ENCODE measurements around the gene FRS3. TPM values are rescaled to one million over a fixed set of nuclear protein-coding genes. Genes with fewer than 3 reads are reported as not detected.

Gene FRS3
- total and polyA plus RNA-seq, 9 of the 15 experiments (the other 6 are each of a cell fraction or from before 2014, with no cell fraction given) = 0.03 to 3.7 (median 1.6) TPM

- 0 out of 2 replicates have a peak, but pooled peaks have one; percentile 12 for TF ChIP-seq ZBTB26 (CRISPR knock-in tag; IDR thresholded peaks at IDR 0.05)
- no peak for TF ChIP-seq PHB2 (IDR thresholded peaks at IDR 0.05; ENCODE audit: low read depth)
- no peak for TF ChIP-seq CBX5 (IDR thresholded peaks at IDR 0.05; ENCODE audit: borderline replicate concordance, low read depth)
- no peak for TF ChIP-seq BMI1 (IDR thresholded peaks at IDR 0.05; ENCODE audit: low read length)
- TF ChIP-seq HOMEZ (CRISPR knock-in tag; IDR thresholded peaks at IDR 0.05) = no peak
- 0 out of 2 replicates have a peak, but pooled peaks have one; percentile 4 for TF ChIP-seq ZBTB2 (IDR thresholded peaks at IDR 0.05)
- no peak for TF ChIP-seq ZNF398 (CRISPR knock-in tag; IDR thresholded peaks at IDR 0.05)
- no peak for TF ChIP-seq YBX1 (IDR thresholded peaks at IDR 0.05)
- no peak for TF ChIP-seq ZFP1 (CRISPR knock-in tag; IDR thresholded peaks at IDR 0.05)
- TF ChIP-seq NBN (IDR thresholded peaks at IDR 0.05; ENCODE audit: low read depth) = no peak
- TF ChIP-seq SP2 (IDR thresholded peaks at IDR 0.05; ENCODE audit: extremely low read depth, low read depth, low read length, poor library complexity, severe bottlenecking) = no peak
- peak; percentile 60; the same call in 1 of the 2 replicates for TF ChIP-seq THRB (CRISPR knock-in tag; conservative IDR thresholded peaks at IDR 0.05)
- no peak for TF ChIP-seq TCF15 (CRISPR knock-in tag; IDR thresholded peaks at IDR 0.05)
- no peak for TF ChIP-seq FOXP1 (CRISPR knock-in tag; IDR thresholded peaks at IDR 0.05)
- TF ChIP-seq GMEB1 (CRISPR knock-in tag; IDR thresholded peaks at IDR 0.05) = no peak
- no peak for TF ChIP-seq ADNP (tag; IDR thresholded peaks at IDR 0.05)
- TF ChIP-seq SUPT5H (IDR thresholded peaks at IDR 0.05) = no peak
Observed at GRCh38 chr6:41779336-41779735, 364 bp downstream of the FRS3 start (continued).

Data from K562 (cell line).